Stimulated activated CD4-positive, alpha-beta T cell treated with anti-CD3 and anti-CD28 coated beads, TNF-alpha, amount 100 ng/mL, for 24 hours (primary cell): ENCODE results near the gene EXOC6B.

ENCODE experiments used
- DNase-seq, 3 experiments: peaks; one replicate each; pipeline ENCODE4 v3.0.0-alpha.2; 2020; ENCODE audit warnings: low read depth in 3 of 3

The EXOC6B gene

GRCh38 chr2:72825257-72826155 lies at the start of gene EXOC6B:
EXOC6B (minus strand) TSS chr2:72826033.
- peak; percentile 75 to 91 (median 82) for DNase-seq

- DNase-seq: no peak
These were observed 46.0 kb upstream of the EXOC6B start for GRCh38 chr2:72871880-72872279.

- DNase-seq: no peak
These were observed 45.2 kb upstream of the EXOC6B start for GRCh38 chr2:72871060-72871459.

- peak in 1 of 3 experiments; percentile 29 for DNase-seq
These were observed 38.7 kb upstream of the EXOC6B start for GRCh38 chr2:72864500-72864899.

GRCh38 chr2:72863046-72863445 lies 37.2 kb upstream of the EXOC6B start:
- no peak for DNase-seq

GRCh38 chr2:72862239-72862988 lies 36.6 kb upstream of the EXOC6B start:
- peak; percentile 76 to 86 (median 77) for DNase-seq

- peak; percentile 27 to 34 (median 30) for DNase-seq
These were observed 34.0 kb upstream of the EXOC6B start for GRCh38 chr2:72859831-72860262.

- no peak for DNase-seq
These were observed 25.5 kb upstream of the EXOC6B start for GRCh38 chr2:72851333-72851732.

- no peak for DNase-seq
These were observed 23.3 kb upstream of the EXOC6B start for GRCh38 chr2:72849138-72849462.

- DNase-seq: no peak
These were observed 22.8 kb upstream of the EXOC6B start for GRCh38 chr2:72848436-72849137.

GRCh38 chr2:72847534-72848315 lies 21.9 kb upstream of the EXOC6B start:
- DNase-seq: no peak

GRCh38 chr2:72846171-72847095 lies 20.6 kb upstream of the EXOC6B start:
- no peak for DNase-seq

GRCh38 chr2:72843301-72843700 lies 17.5 kb upstream of the EXOC6B start:
- no peak for DNase-seq

GRCh38 chr2:72841462-72842125 lies 15.8 kb upstream of the EXOC6B start:
- DNase-seq: no peak

- no peak for DNase-seq
These were observed 14.2 kb upstream of the EXOC6B start for GRCh38 chr2:72840066-72840465.

- no peak for DNase-seq
These were observed 11.3 kb upstream of the EXOC6B start for GRCh38 chr2:72837171-72837570.

- no peak for DNase-seq
These were observed 9.6 kb upstream of the EXOC6B start for GRCh38 chr2:72835403-72835802.

GRCh38 chr2:72834596-72834995 lies 8.8 kb upstream of the EXOC6B start:
- no peak for DNase-seq

- no peak for DNase-seq
These were observed 7.4 kb upstream of the EXOC6B start for GRCh38 chr2:72833084-72833714.
